ENCODE results near the gene HIVEP3. TPM values are rescaled to one million over a fixed set of nuclear protein-coding genes. Genes with fewer than 3 reads are reported as not detected.
A peak's percentile ranks its signal among the peaks of the same experiment; 100 is the strongest.

The HIVEP3 gene
- total RNA-seq, 4 donors from 2014 or later, result 3.2 to 11.0 (median 4.2) TPM

- no peak for TF ChIP-seq CTCF (IDR thresholded peaks at IDR 0.05)
- no peak for TF ChIP-seq POLR2A (IDR thresholded peaks at IDR 0.05)
- 71 to 77% methylated on average over 2 of the region's 2 CpGs for WGBS, 2 donors
- H3K36me3 ChIP-seq, result no peaks in the 10 kb centered on the region
- no peak overlapping the region for H3K4me3 ChIP-seq
- DNase-seq, result no peak
- no peak overlapping the region for H3K27ac ChIP-seq
- peaks cover 0 to 7% (median 0%) of the 10 kb centered on the region in 4 donors for H3K27me3 ChIP-seq
- intact Hi-C loops (cut with DNase I), result no loop called here
- peaks cover 0 to 48% (median 13%) of the 10 kb centered on the region in 3 donors for H3K4me1 ChIP-seq
- no peaks in the 10 kb centered on the region for H3K9me3 ChIP-seq
These were observed 1.9 kb upstream of the HIVEP3 start for GRCh38 chr1:41920658-41921057.

DNA sequence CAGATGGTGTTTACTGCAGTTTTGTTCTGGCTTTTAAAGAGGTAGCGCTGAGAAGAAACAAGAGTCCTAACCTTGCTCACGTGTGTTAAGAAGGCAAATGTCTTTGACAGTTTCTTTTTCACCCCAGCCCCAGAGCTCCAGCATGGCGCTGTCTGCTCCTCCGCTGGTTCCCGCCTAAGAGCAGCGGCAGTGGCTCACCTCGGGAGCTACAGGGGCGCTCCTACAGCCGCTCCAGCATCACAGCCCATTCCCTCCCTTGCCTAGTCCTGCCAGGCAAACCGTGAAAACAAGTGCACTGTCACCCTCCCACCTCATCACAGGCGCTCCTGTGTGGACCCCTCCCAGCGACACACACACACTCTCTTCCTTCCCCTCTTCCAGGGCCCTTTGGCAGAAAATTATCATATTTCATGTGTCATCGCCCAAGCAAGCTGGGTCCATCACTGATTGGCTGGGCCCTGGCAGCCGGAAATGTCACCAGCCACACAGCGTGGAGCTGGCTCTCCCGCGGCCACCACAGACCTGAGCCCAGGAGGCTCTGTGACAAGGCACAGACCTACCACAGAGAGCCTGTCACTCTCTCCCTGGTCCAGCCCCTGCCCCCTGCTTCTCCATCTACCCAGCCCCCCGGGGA lies 1.2 kb upstream of the HIVEP3 start:
- DNase-seq, result no peak
- no peak overlapping the region for H3K27ac ChIP-seq
- peak overlapping the region in 3 of 4 donors; percentile 0 to 44 (median 1) for H3K4me3 ChIP-seq

DNA sequence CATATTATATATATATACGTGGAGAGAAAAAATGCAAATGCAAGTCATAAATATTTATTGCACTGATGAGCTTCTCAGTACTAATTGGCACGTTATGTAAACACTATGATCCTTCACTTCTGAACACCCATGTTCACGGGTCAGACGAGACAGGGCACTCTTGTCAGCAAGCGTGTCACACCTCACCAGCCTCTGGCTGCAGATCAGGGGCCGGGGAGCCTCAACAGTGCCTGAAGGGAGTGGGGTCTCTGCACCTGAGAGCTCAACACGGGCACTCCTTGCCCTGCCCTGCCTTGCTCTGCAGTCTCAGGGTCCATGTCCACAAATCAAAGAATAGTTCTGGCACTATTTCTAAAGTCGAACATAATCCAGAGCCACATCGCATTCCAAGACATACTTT lies 409 bp upstream of the HIVEP3 start:
- no peak for TF ChIP-seq CTCF (IDR thresholded peaks at IDR 0.05)
- no peak for TF ChIP-seq POLR2A (IDR thresholded peaks at IDR 0.05)
- intact Hi-C loops (cut with DNase I), result no loop called here
- H3K27ac ChIP-seq, result no peak overlapping the region
- H3K36me3 ChIP-seq, result no peaks in the 10 kb centered on the region
- H3K4me1 ChIP-seq, result peaks cover 0 to 48% (median 13%) of the 10 kb centered on the region in 3 donors
- H3K27me3 ChIP-seq, result peaks cover 0 to 7% (median 0%) of the 10 kb centered on the region in 4 donors
- no peak for DNase-seq
- H3K4me3 ChIP-seq, result no peak overlapping the region
- WGBS, 2 donors, result 63 to 64% methylated on average over 9 of the region's 9 CpGs
- H3K9me3 ChIP-seq, result no peaks in the 10 kb centered on the region

More for the DNA sequence above, 1.2 kb upstream of the HIVEP3 start:
- Histone ChIP-seq H3K4me1 (peaks cover 0 to 48% (median 13%) of the 10 kb centered on the region in 3 donors), H3K9me3 (no peaks in the 10 kb centered on the region), H3K27me3 (peaks cover 0 to 7% (median 0%) of the 10 kb centered on the region in 4 donors), H3K36me3 (no peaks in the 10 kb centered on the region)
- 55 to 57% methylated on average over 15 of the region's 18 CpGs for WGBS, 2 donors
- intact Hi-C loops (cut with DNase I), result no loop called here
- TF ChIP-seq POLR2A (IDR thresholded peaks at IDR 0.05) (peak in 1 of 4 donors; percentile 23), CTCF (IDR thresholded peaks at IDR 0.05) (no peak)

GRCh38 chr1:41917835-41918449 lies 780 bp downstream of the HIVEP3 start:
- TF ChIP-seq CTCF (IDR thresholded peaks at IDR 0.05) (no peak), POLR2A (IDR thresholded peaks at IDR 0.05) (no peak)
- intact Hi-C loops (cut with DNase I), result no loop called here
- DNase-seq, result no peak
- Histone ChIP-seq H3K27me3 (peaks cover 0 to 7% (median 0%) of the 10 kb centered on the region in 4 donors), H3K9me3 (no peaks in the 10 kb centered on the region), H3K4me3 (peak overlapping the region; percentile 46 to 73 (median 59)), H3K36me3 (no peaks in the 10 kb centered on the region), H3K27ac (peak overlapping the region in 2 of 4 donors; percentile 42 to 47), H3K4me1 (peaks cover 0 to 48% (median 13%) of the 10 kb centered on the region in 3 donors)
- 0 to 2% methylated on average over 8 to 11 of the region's 53 CpGs for WGBS, 2 donors

DNA sequence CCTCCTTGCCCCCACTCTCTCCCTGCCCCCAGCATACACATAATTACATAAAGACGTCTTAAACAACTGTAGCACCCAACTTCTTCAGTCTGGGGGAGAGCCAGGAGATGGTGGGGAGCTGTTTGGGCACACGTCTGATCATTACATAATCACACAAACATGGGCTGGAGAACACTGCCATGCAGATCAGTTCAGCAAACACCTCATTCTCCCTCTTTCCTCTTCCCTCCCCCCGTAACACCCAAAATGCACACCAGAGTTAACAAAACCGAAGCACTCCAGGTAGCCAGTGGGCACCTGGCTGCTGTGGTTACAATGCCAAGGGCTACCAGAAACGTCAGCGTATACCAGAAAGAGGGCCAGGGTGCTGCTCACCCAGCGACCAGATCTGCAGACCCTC lies 1.6 kb downstream of the HIVEP3 start:
- Histone ChIP-seq H3K4me3 (peak overlapping the region in 1 of 4 donors; percentile 73), H3K9me3 (no peaks in the 10 kb centered on the region), H3K27ac (no peak overlapping the region), H3K27me3 (peaks cover 0 to 7% (median 0%) of the 10 kb centered on the region in 4 donors), H3K4me1 (peaks cover 0 to 48% (median 13%) of the 10 kb centered on the region in 3 donors), H3K36me3 (no peaks in the 10 kb centered on the region)
- WGBS, 2 donors, result 51 to 71% methylated on average over 4 to 5 of the region's 7 CpGs
- intact Hi-C loops (cut with DNase I), result no loop called here
- TF ChIP-seq CTCF (IDR thresholded peaks at IDR 0.05), result no peak
- no peak for DNase-seq

Measured in esophagus squamous epithelium (tissue), 5 donors.